Kidney (tissue), 14 donors: Measurements from ENCODE around the gene FBXO2. TPM values are rescaled to one million over a fixed set of nuclear protein-coding genes. Genes with fewer than 3 reads are reported as not detected.
A peak's percentile ranks its signal among the peaks of the same experiment; 100 is the strongest.

Experiments
- DNase-seq, 5 donors: peaks; one replicate each; pipeline ENCODE4 v3.0.0-alpha.2; 2013 to 2020
- FAIRE-seq: peaks from 2 replicates; lab custom pipeline; 2012; peaks lifted over from hg19 to GRCh38; lab: Jason Lieb, UNC
- H3K27ac ChIP-seq, 2 donors: one replicate each; pipeline ENCODE4 v1.7.0; 2013; ENCODE audit warnings: low read depth in 2 of 2, low read length in 2 of 2, inconsistent platforms in 1 of 2
- H3K27me3 ChIP-seq: one replicate; pipeline ENCODE4 v1.7.1; 2013; ENCODE audit warnings: low read length, inconsistent platforms; ENCODE audit not compliant: control insufficient read depth, insufficient read depth
- H3K36me3 ChIP-seq, 3 donors: one replicate each; pipeline versions ENCODE4 v1.7.0 to v1.7.1; 2013; ENCODE audit warnings: low read length in 3 of 3, control low read depth in 1 of 3, inconsistent platforms in 1 of 3; ENCODE audit not compliant: insufficient read depth in 3 of 3, control insufficient read depth in 2 of 3
- H3K4me1 ChIP-seq, 3 donors: one replicate each; pipeline versions ENCODE4 v1.7.0 to v1.7.1; 2013; ENCODE audit warnings: low read length in 3 of 3, inconsistent platforms in 1 of 3, low read depth in 1 of 3; ENCODE audit not compliant: control insufficient read depth in 2 of 3, insufficient read depth in 2 of 3
- H3K4me3 ChIP-seq, 3 donors: one replicate each; pipeline versions ENCODE4 v1.7.0 to v1.8.1; 2013; ENCODE audit warnings: low read length in 3 of 3, control low read depth in 1 of 3, inconsistent platforms in 1 of 3
- H3K9ac ChIP-seq, 3 donors: one replicate each; pipeline versions ENCODE4 v1.7.0 to v1.7.1; 2013; ENCODE audit warnings: low read length in 3 of 3, control low read depth in 1 of 3, inconsistent platforms in 1 of 3
- H3K9me3 ChIP-seq, 3 donors: one replicate each; pipeline versions ENCODE4 v1.7.0 to v1.7.1; 2013; ENCODE audit warnings: low read length in 3 of 3, control low read depth in 1 of 3, inconsistent platforms in 1 of 3; ENCODE audit not compliant: control insufficient read depth in 2 of 3, insufficient read depth in 1 of 3
- intact Hi-C: fragments of 100-400 bp; cut with DNase I; formaldehyde crosslinking; loops from one replicate; pipeline ENCODE4 v1.11.1; 2022
- polyA plus RNA-seq: library from polyadenylated mRNA; stranded (reverse); fragments of 350-450 nt; fragmentation: Illumina TruSeq; extraction: RNeasy Lipid Tissue Mini Kit (QIAGEN cat#74804); gene quantifications from one replicate; pipeline ENCODE4 v1.2.3, GENCODE V29; 2014; ENCODE audit warnings: low read depth, low replicate concordance; ENCODE audit not compliant: insufficient read depth
- total RNA-seq: library from RNA; stranded (reverse); fragmentation: NEBNext Ultra II Directional; extraction: Animal tissue kit (Norgen Biotek cat#: 25700); gene quantifications from one replicate; pipeline ENCODE4 v1.2.1, GENCODE V29; 2021
- TF ChIP-seq, protein P1 (sequence below): IDR thresholded peaks from 3 replicates; pipeline ENCODE4 v1.5.1; 2012; ENCODE audit warnings: mild to moderate bottlenecking, moderate library complexity, borderline replicate concordance; ENCODE audit not compliant: insufficient read depth; ENCODE audit errors: extremely low read depth
- donor health status: control.
- donor health status: control.
- donor health status: control.
- donor health status: control.
- donor health status: control.
- donor health status: DM: yes; HTN: yes; CAD: no.
- donor health status: Normal renal cell carcinoma (clear cell type).

FBXO2 gene
- total and polyA plus RNA-seq, 2 donors from 2014 or later: 10.2 to 38.4 TPM

DNA sequence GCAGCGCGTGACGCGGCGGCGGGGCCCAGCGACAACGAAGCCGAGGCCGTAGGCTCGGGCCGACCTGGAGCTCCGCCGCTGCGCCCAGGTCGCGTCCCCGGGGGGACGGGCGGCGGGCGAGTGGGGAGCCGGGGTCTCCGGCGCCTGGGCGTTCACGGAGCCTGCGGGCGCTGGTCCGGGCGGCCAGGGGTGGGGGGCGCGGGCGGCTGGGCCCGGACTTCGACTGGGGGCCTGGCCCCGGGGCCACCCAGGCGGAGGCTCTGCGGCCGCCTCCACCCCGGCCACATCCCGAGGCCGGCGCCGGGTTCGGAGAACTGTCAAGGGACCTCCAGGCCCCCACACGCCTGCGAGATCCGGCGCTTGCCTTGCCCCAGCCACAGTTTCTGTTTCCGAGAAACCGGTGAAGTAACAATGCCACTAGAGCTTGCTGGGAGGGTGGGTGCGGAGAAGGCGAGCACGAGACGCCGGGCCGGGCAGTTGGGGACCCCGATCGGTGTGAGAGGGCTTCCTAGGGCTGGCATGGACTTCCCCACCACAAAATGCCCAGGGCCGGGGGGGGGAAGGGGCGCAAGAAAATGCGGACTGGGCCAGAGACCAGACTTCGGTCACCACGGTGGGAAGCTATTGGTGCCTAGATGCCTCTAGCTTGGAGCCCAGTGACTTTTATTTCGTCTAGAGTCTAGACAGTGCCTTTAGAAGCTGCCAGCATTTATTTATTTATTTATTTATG lies 10.3 kb upstream of the FBXO2 start:
- peak overlapping the region in 2 of 3 donors; percentile 5 to 64 for H3K4me3 ChIP-seq
- H3K9ac ChIP-seq: peak overlapping the region in 1 of 3 donors; percentile 73
- FAIRE-seq (no peak), DNase-seq (peak in 3 of 5 donors; percentile 38 to 65 (median 62))
- H3K27me3 ChIP-seq: no peaks in the 10 kb centered on the region
- no peaks in the 10 kb centered on the region for H3K4me1 ChIP-seq
- TF ChIP-seq, protein P1, sequence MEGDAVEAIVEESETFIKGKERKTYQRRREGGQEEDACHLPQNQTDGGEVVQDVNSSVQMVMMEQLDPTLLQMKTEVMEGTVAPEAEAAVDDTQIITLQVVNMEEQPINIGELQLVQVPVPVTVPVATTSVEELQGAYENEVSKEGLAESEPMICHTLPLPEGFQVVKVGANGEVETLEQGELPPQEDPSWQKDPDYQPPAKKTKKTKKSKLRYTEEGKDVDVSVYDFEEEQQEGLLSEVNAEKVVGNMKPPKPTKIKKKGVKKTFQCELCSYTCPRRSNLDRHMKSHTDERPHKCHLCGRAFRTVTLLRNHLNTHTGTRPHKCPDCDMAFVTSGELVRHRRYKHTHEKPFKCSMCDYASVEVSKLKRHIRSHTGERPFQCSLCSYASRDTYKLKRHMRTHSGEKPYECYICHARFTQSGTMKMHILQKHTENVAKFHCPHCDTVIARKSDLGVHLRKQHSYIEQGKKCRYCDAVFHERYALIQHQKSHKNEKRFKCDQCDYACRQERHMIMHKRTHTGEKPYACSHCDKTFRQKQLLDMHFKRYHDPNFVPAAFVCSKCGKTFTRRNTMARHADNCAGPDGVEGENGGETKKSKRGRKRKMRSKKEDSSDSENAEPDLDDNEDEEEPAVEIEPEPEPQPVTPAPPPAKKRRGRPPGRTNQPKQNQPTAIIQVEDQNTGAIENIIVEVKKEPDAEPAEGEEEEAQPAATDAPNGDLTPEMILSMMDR: no peak
- H3K9me3 ChIP-seq: no peaks in the 10 kb centered on the region
- peak overlapping the region in 1 of 2 donors; percentile 32 for H3K27ac ChIP-seq
- no peaks in the 10 kb centered on the region for H3K36me3 ChIP-seq
- intact Hi-C loops: loop anchor here (10.0 kb wide), 1 partner anchor 50 kb away; no protein-coding TSS in a partner anchor

DNA sequence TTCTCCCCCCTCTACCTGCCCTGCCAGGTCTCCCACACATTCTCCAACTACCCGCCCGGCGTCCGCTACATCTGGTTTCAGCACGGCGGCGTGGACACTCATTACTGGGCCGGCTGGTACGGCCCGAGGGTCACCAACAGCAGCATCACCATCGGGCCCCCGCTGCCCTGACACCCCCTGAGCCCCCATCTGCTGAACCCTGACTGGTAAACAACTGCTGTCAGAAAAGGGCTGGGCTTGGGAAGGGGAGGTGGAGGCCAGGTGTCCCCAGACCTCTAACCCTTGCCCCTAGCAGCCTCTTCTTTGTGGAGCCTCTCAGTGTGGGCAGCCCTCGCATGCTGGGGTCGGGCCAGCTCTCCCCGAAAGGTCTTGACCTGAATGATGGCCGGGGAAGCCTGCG lies 6.9 kb upstream of the FBXO2 start:
- FAIRE-seq (no peak), DNase-seq (no peak)
- Histone ChIP-seq H3K27me3 (no peaks in the 10 kb centered on the region), H3K4me1 (no peaks in the 10 kb centered on the region), H3K36me3 (peaks cover 0 to 2% (median 0%) of the 10 kb centered on the region in 3 donors), H3K27ac (no peak overlapping the region), H3K9ac (no peak overlapping the region), H3K4me3 (no peak overlapping the region), H3K9me3 (no peaks in the 10 kb centered on the region)
- TF ChIP-seq, protein P1: no peak
- intact Hi-C loops: loop anchor here (10.0 kb wide), 1 partner anchor 54 kb away; no protein-coding TSS in a partner anchor

DNA sequence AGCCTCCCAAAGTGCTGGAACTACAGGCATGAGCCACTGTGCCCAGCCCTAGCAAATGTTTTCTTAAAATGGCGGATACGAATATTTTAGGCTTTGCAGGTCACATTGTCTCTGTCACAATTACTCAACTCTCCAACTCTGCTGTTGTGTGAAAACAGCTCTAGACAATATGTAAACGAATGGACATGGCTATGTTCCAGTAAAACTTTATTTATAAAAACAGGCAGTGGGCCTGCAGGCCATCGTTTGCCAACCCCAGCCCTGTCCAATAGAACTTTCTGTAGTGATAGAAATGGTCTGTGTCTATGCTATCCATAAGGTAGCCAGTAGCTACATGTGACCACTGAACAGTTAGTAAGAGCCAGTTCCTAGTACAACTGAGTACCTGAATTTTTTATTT lies 5.5 kb upstream of the FBXO2 start:
- H3K9me3 ChIP-seq: no peaks in the 10 kb centered on the region
- FAIRE-seq (no peak), DNase-seq (no peak)
- intact Hi-C loops: loop anchor here (10.0 kb wide), 1 partner anchor 55 kb away; no protein-coding TSS in a partner anchor
- no peaks in the 10 kb centered on the region for H3K27me3 ChIP-seq
- no peak overlapping the region for H3K4me3 ChIP-seq
- TF ChIP-seq, protein P1: no peak
- peaks cover 0 to 2% (median 0%) of the 10 kb centered on the region in 3 donors for H3K36me3 ChIP-seq
- no peak overlapping the region for H3K27ac ChIP-seq
- H3K9ac ChIP-seq: no peak overlapping the region
- H3K4me1 ChIP-seq: peaks cover 0 to 5% (median 0%) of the 10 kb centered on the region in 3 donors
